ENCODE measurements around the gene COL6A2.

Gene COL6A2

GRCh38 chr21:46116776-46117585 is 19.1 kb downstream of the COL6A2 start:
- no peak for DNase-seq

- DNase-seq = no peak
These were observed 19.8 kb downstream of the COL6A2 start for GRCh38 chr21:46117586-46118315.

- no peak for DNase-seq
These were observed 20.6 kb downstream of the COL6A2 start for GRCh38 chr21:46118316-46119143.

- DNase-seq = no peak
These were observed 21.3 kb downstream of the COL6A2 start for GRCh38 chr21:46119144-46119636.

GRCh38 chr21:46119637-46120271 is 21.8 kb downstream of the COL6A2 start:
- DNase-seq = no peak

GRCh38 chr21:46120301-46121285 is 22.7 kb downstream of the COL6A2 start:
- DNase-seq = no peak

GRCh38 chr21:46121286-46122221 is 23.6 kb downstream of the COL6A2 start:
- no peak for DNase-seq

- no peak for DNase-seq
These were observed 24.3 kb downstream of the COL6A2 start for GRCh38 chr21:46122237-46122671.

- DNase-seq = no peak
These were observed 25.1 kb downstream of the COL6A2 start for GRCh38 chr21:46122758-46123683.

- no peak for DNase-seq
These were observed 26.4 kb downstream of the COL6A2 start for GRCh38 chr21:46124083-46124925.

- no peak for DNase-seq
These were observed 27.3 kb downstream of the COL6A2 start for GRCh38 chr21:46124926-46125845.

GRCh38 chr21:46125846-46126301 is 28.0 kb downstream of the COL6A2 start:
- DNase-seq = no peak

- no peak for DNase-seq
These were observed 28.7 kb downstream of the COL6A2 start for GRCh38 chr21:46126309-46127238.

- no peak for DNase-seq
These were observed 29.6 kb downstream of the COL6A2 start for GRCh38 chr21:46127239-46128105.
